GM20431 (cell line): Measurements from ENCODE around the gene PLAAT4.
"Not testable (repeated sequence)": the region's sequence is repeated elsewhere in the genome, so short reads cannot be mapped to it uniquely, and the experiment has no call there.

ENCODE experiments used
- in situ Hi-C: fragments of 300-500 bp; cut with MseI, MboI; formaldehyde crosslinking; loops from one replicate; pipeline ENCODE4 v1.15.0; 2020; ENCODE audit warnings: low sequenced_read_pairs; ENCODE audit not compliant: unreplicated experiment

The PLAAT4 gene

DNA sequence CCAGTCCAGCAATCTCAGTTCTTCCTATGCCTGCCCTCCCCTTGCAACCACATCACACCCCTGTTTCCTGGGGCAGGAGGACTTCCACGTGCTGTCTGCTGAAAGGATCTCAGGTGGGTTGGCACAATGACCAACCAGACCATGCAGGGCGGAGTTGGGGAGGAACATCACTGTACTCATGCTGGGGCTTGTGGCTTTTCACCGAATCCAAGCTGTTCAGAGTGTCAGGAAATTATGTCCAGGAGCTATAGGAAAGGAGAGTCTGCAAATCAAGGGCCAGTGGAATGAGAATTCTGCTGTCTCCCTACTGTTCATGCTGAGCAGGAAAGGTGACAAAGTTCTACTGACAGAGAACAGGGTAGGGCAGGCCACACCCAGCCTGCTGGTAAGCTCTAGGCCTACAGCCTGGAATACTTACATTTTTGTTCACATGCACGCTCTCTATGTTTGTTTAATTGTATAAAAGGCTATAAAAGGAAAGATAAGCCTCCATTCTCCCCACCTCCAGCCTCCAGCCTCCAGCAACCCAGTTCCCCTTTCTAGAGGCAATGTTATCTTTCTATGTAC is 28.3 kb downstream of the PLAAT4 start:
- in situ Hi-C loops, result no loop called here

- in situ Hi-C loops, result no loop called here
These were observed 30.6 kb downstream of the PLAAT4 start for GRCh38 chr11:63567044-63567840.

DNA sequence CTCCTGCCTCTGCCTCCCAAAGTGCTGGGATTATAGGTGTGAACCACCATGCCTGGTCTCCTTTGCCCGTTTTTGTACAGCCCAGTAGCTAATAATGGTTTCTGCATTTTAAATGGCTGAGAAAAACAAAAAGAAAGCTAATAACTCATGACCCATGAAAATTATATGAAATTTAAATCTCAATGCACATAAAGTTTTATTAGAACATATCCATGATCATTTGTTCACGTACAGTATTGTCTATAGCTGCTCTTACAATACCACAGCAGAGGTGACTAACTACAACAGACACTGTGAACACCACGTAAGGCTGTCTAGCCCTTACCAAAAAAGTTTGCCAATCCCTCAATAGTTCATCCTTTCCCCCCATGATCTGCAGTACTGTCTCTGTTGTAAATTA is 33.0 kb downstream of the PLAAT4 start:
- in situ Hi-C loops, result no loop called here

- in situ Hi-C loops, result no loop called here
These were observed 35.5 kb downstream of the PLAAT4 start for GRCh38 chr11:63572026-63572688.

DNA sequence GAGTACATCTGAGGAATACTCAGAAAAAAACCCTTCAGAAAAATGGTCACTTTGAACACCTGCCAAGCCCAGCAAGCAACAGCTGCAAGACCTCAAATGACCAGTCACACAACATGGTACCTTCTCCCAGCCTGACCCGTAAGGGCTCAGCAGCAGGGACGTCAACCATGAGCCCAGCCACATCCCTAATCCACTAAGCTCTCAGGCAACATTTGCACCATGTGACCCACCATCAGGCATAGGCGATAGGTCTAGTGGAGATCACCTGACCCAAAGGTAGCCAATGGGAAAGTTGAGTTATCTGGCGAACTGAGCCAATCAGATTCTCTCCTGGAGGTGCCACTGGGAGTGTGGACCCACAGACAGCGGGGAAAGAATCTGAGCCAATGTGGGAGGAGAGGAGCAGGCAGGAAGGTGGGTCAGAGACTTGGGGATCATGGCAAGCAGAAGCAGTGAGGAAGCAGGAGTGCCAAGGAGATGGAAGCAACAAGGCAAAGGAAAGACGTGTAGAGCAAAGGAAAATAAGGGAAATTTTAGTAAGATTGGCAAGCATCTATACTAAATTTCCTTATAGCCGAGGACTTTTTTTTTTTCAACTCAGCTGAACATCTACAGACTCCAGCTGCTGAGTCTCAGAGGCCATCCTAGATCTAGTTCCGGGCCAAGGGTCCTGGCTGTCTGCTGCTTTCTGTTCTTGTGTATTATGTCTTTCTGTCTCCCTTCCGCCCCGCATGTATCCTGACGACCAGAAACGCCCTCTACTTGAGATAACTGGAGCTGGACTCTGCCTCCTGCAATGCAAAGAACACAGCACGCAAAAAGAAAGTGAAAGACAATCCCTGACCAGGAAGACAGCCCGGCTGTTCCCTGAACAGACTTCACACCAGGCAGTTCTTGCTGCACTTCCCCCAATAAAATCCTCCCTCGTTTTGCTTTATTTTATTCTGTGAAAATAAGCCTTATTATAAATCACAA is 37.6 kb downstream of the PLAAT4 start:
- in situ Hi-C loops, result no loop called here

- in situ Hi-C loops, result no loop called here
These were observed 38.4 kb downstream of the PLAAT4 start for GRCh38 chr11:63574856-63575602.

DNA sequence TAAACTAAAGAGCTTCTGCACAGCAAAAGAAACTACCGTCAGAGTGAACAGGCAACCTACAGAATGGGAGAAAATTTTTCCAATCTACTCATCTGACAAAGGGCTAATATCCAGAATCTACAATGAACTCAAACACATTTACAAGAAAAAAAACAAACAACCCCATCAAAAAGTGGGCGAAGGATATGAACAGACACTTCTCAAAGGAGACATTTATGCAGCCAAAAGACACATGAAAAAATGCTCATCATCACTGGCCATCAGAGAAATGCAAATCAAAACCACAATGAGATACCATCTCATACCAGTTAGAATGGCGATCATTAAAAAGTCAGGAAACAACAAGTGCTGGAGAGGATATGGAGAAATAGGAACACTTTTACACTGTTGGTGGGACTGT is 42.3 kb downstream of the PLAAT4 start:
- in situ Hi-C loops, result not testable (repeated sequence)

DNA sequence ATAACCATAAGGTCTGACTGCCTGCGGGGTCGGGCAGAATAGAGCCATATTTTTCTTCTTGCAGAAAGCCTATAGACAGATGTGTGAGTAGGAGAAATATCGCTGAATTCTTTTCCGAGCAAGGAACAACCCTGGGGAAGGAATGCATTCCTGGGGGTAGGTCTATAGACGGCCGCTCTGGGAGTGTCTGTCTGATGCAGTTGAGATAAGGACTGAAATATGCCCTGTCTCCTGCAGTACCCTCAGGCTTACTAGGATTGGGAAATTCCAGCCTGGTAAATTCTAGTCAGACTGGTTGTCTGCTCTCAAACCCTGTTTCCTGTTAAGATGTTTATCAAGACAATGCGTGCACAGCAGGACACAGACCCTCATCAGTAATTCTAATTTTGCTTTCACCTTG is 44.6 kb downstream of the PLAAT4 start:
- in situ Hi-C loops, result not testable (repeated sequence)

GRCh38 chr11:63583357-63583677 is 46.7 kb downstream of the PLAAT4 start:
- in situ Hi-C loops, result no loop called here

GRCh38 chr11:63586451-63587166 is 50.0 kb downstream of the PLAAT4 start:
- in situ Hi-C loops, result no loop called here

GRCh38 chr11:63589000-63589399 is 52.4 kb downstream of the PLAAT4 start:
- in situ Hi-C loops, result no loop called here

DNA sequence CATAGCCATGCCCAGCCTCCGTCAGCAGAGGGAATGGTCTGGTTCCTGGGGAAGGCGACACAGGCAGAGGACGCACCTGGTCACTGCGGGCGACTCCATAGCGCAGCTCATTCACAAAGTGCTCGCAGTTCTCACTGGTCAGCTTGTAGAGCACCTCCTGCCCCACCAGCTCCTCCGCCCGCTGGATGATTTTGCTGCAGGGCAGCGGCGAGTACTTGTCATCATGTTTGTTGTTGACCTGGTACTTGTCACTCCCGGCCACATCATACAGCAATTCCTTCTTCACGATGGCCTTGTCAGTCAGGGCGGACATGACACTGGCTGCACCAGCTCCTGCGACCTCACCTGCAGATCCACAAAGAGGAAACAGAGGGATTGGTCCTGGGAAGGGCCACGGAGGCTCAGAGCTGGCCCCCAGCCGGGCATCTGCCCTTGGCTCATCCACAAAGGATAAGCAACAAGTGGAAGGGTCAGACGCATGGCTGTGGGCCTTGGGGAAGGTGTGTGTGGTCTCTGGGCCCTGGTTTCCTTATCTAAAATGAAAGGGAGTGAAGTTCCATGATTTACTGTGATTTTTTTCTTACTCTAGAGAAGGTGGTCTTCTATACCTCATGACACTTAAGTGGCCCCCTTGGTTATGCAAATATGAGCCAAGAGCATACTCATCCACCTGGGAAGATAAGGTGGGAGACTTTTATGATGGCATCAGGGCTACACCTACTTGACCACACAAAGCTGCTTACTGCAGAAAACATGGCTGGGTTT is 53.6 kb downstream of the PLAAT4 start:
- in situ Hi-C loops, result no loop called here

DNA sequence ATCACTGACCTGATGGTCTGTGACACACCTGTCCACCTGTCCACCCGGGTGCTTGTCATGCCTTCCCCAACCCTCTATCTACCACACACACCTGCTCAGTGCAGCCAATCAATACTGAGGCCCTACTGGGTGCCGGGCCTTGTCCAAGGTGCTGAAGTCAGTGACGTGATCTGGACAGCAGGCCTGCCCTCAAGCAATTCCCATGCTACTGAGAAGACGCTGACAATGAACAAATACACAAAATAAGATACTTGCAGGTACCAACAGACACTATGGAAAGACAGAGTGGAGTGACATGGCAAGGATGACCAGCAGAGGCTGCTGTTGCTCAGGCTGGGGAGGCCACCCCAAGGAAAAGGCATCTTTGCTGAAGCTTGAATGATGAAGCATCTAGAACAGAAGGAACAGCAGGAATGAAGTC is 56.4 kb downstream of the PLAAT4 start:
- in situ Hi-C loops, result no loop called here

GRCh38 chr11:63595296-63595695 is 58.7 kb downstream of the PLAAT4 start:
- in situ Hi-C loops, result no loop called here
